HG03097 (cell line): ENCODE results near the gene CASTOR2.
"Not testable (repeated sequence)": the region's sequence is repeated elsewhere in the genome, so short reads cannot be mapped to it uniquely, and the experiment has no call there.

ENCODE experiments used
- ATAC-seq: cut with Tn5 transposase; IDR thresholded peaks from one replicate; pipeline ENCODE4 v1.9.1; 2021; ENCODE audit not compliant: unreplicated experiment, low FRiP score

CASTOR2 gene

DNA sequence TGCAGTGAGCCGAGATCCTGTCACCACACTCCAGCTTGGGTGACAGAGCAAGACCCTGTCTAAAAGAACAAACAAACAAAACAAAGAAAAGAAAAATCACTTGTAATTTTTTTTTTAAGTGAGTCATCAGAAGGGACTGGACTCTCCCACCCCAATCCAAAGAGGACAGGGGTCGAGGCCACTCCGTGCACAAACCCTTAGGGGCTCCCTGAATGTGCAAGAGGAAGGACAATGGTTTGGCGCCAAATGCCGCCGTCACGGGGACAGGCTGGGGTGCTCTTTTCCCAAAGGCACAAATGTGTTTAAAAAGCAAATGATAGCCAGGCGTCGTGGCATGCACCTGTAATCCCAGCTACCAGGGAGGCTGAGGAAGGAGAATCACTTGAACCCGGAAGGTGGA lies 85.3 kb downstream of the CASTOR2 start:
- ATAC-seq = no peak

DNA sequence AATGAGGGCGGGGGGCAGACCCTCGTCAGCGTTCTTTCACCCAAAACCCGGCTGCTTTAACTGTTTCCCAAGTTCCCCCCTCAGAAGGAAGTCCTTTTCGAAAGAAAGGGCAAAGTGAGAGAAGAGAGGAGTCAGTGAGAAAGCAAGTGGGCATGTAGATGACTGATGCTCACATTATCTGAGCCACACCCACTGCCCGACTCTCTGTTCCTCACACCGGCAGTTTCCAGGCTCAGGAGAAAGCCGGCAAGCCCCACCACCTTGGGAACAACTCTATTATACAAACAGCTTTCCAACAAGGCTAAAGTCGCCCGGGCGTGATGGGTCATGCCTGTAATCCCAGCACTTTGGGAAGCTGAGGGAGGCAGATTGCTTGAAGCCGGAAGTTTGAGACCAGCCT lies 86.0 kb downstream of the CASTOR2 start:
- no peak for ATAC-seq

DNA sequence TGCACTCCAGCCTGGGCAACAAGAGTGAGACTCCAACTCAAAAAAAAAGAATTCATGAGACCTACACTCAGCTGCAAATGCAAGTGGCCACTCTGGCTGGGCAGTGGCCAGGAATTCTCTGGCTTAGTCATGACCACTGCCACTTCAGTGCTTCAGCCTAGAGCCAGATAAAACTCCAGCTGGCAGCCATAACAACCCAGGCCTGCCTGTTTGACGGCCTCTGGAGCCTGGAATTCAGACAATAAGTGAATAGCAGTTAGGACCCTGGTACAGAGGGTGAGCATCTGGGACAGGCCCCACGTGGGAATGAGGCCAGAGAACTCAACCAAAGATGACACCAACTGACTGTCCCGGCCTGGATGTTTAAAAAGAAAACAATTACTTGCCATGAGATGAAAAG lies 90.2 kb downstream of the CASTOR2 start:
- no peak for ATAC-seq

DNA sequence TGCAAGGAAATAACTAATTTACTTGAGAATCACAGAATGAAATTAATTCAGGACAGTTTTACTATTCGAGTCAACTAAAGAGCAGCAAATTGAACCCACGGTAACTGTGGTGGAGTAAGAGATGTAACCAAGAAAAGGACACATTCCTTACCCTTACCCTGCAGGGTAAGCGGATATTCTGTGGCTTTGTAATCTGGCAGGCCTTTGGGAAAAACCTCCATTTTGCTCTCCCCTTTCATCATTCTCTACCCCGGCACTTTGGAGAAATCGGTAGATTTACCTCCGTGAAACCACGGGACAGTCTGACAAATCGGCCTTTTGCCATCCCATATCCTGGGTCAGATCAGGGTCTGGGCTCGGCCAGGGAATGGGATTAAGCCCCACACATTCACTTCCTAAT lies 90.7 kb downstream of the CASTOR2 start:
- no peak for ATAC-seq

DNA sequence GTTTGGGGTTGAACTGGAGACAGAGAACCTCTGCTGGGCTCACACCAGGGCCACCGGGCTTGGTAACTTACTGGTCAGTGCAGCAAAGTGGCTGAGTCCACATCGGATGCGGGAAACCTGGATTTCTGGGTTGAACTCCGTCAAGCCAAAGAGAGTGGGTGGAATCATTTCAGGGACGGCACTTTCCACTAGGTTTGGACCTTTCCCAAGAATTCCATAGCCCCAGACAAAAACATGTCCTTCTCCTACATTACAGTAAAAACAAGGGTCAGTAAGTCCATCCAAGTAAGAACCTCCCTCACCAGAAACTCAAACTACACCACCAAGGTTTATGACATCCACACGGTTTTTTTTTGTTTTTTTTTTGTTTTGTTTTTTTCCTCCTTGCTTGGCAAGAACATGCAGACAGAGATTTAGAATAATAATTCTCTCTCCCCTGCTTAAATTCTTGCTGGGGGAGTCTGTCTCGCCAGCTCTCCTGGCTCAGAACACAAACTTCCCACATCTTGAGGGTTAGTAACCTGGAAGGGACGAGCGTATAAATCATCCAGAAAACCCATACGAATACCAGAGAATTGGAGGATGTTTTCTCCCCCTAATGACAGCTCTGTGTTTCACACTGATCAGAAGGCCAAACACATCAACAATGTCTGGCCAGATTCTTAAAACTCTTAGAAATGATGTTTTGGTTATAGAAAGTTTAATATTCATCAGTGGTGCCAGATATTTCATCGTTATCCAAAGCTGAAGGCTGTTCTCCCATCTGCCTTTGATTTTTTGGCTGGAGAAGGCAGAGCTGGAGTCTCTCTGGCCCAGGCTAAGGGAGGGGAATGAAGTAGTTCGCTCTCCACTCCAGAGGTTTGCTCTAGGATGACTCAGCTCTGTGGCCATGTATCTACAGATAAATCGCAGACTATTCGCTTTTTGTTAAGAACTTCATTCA lies 91.6 kb downstream of the CASTOR2 start:
- ATAC-seq = no peak

DNA sequence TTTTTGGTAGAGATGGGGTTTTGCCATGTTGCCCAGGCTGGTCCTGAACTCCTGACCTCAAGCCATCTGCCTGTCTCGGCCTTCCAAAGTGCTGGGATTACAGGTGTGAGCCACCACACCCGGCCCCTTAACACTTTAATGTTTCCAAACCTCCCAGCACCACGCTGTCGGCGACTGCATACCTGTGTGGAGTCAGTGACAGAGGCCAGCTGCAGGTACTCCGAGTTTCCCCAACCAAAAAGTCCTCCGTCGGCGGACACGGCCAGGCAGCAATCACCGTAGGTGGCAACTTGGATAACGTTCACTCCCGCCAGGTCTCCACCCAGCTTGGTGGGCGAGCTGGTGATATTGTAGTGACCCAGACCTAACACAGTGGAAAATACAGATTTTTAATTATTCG lies 93.9 kb downstream of the CASTOR2 start:
- ATAC-seq = no peak

DNA sequence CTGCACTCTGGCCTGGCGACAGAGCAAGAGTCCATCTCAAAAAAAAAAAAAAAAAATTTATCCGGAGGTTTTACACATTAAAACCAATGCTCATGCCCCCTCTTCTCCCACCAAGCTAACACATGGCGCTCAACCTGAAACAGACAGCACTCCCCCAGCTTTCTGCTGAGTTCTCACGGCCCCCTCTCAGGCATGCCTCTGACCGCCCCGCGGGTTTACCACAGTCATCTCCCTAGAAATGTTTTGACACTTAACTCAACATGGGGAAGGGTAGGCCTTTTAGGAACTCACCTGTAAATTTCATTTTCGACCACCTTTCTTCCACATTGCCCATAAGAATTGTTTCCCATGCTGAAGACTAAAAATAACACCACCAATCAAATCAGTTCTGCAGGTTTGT lies 99.8 kb downstream of the CASTOR2 start:
- no peak for ATAC-seq

DNA sequence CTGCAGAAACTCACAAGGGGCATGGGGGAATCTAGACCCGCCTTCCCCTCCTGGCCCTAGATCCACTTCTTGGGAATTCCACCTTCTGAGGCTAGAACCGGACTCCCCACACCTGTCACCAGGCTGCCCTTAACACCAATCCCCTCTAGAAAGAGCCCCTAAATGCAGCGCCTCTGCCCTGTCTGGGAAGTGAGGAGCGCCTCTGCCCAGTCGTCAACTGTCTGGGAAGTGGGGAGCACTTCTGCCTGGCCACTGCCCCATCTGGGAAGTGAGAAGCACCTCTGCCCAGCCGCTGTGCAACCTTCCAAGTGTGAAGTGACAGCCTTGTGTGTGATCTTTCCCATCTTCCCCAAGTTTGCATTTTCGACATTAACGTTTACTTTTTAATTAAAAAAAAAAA lies 100.3 kb downstream of the CASTOR2 start:
- ATAC-seq = no peak

DNA sequence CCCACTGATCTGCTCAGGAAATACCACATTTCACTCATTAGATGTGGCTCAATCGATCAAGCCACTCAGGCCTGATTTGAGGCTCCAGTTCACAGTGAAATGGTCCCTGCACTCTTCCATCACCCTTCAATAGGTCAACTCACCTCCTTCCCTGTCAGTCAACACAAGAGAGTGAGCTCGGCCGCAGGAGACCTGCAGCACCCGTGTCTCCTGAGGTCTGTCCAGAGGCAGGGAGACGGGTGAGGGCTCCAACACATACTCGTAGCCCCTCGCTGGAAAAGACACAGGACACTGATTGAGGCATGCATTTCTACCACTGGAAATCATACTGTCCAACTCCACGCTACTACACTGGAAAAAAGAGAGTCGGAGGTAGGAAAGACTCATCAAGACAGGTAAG lies 102.0 kb downstream of the CASTOR2 start:
- ATAC-seq = no peak

DNA sequence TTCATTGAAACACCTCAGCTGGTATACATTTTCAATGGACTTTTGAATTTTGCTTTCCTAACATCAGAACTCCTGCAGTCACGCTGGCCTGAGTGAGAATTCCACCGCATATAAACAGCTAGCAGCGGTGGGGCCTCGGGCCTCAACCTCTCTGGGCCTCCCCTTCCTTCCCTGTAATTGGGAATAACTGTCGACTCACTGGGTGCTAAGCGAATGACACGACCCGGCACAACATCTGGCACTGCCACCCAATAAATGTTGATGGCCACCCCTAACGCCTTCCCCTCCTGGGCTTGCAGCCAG lies 108.4 kb downstream of the CASTOR2 start:
- peak; percentile 19 for ATAC-seq

DNA sequence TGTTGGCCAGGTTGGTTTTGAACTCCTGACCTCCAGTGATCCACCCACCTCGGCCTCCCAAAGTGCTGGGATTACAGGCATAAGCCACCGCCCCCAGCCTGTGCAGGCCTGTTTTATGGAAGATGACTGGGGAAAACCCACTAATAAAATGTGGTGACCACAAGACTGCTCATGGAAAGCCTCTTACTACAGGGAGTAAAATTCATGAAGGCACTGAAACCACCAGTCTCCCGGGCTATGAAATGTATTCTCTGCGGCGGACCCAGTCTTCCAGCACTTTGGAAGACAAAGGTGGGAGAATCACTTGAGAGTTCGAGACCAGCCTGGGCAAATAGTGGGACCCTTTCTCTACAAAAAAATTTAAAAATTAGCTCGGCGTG lies 109.7 kb downstream of the CASTOR2 start:
- not testable (repeated sequence) for ATAC-seq
